Activated CD8-positive, alpha-beta T cell treated with anti-CD3 and anti-CD28 coated beads for 36 hours (primary cell): Measurements from ENCODE around the gene RAB11FIP4. TPM values are rescaled to one million over a fixed set of nuclear protein-coding genes. Genes with fewer than 3 reads are reported as not detected.

ENCODE experiments used
- ATAC-seq: fragments of 200-7000 bp; cut with Tn5 transposase; one replicate; pipeline ENCODE4 v1.10.0; 2021; ENCODE audit warnings: mild to moderate bottlenecking, moderate library complexity
- CTCF ChIA-PET: fragments of 350-600 bp; sonication (Branson Sonifier 250); formaldehyde crosslinking; loops from one replicate; lab custom pipeline; 2021; ENCODE audit warnings: antibody characterized with exemption; lab: Charles Lee
- POLR2A ChIA-PET: fragments of 350-600 bp; sonication (Branson Sonifier 250); formaldehyde crosslinking; loops from one replicate; lab custom pipeline; 2021; ENCODE audit warnings: antibody characterized with exemption; lab: Charles Lee
- DNase-seq: peaks from one replicate; pipeline ENCODE4 v3.0.0-alpha.2; 2020
- H3K27ac Mint-ChIP-seq: one replicate; pipeline ENCODE4 v1.8.0; 2021; ENCODE audit warnings: mild to moderate bottlenecking, mixed read lengths
- H3K27me3 Mint-ChIP-seq: one replicate; pipeline ENCODE4 v1.8.0; 2021; ENCODE audit warnings: mixed read lengths
- H3K36me3 Mint-ChIP-seq: one replicate; pipeline ENCODE4 v1.8.0; 2021; ENCODE audit warnings: low read depth, mixed read lengths
- H3K4me1 Mint-ChIP-seq: one replicate; pipeline ENCODE4 v1.8.0; 2021; ENCODE audit warnings: low read depth, mixed read lengths
- H3K4me3 Mint-ChIP-seq: one replicate; pipeline ENCODE4 v1.8.0; 2021; ENCODE audit warnings: mild to moderate bottlenecking, moderate library complexity, mixed read lengths
- H3K9me3 Mint-ChIP-seq: one replicate; pipeline ENCODE4 v1.8.0; 2021; ENCODE audit warnings: mixed read lengths
- CTCF ChIP-seq: fragments of 200-600 bp; IDR thresholded peaks from one replicate; pipeline ENCODE4 v1.8.0; 2022; ENCODE audit warnings: antibody characterized with exemption, mild to moderate bottlenecking
- intact Hi-C: fragments of 100-400 bp; cut with micrococcal nuclease; formaldehyde crosslinking; loops from one replicate; pipeline ENCODE4 v1.10.0; 2022
- total RNA-seq, 2 experiments: library from RNA; stranded (reverse); gene quantifications; one replicate each; pipeline ENCODE4 v1.2.3, GENCODE V29; 2021

RAB11FIP4 gene
- total RNA-seq, 2 experiments from 2014 or later = 38.2 to 39.1 TPM

DNA sequence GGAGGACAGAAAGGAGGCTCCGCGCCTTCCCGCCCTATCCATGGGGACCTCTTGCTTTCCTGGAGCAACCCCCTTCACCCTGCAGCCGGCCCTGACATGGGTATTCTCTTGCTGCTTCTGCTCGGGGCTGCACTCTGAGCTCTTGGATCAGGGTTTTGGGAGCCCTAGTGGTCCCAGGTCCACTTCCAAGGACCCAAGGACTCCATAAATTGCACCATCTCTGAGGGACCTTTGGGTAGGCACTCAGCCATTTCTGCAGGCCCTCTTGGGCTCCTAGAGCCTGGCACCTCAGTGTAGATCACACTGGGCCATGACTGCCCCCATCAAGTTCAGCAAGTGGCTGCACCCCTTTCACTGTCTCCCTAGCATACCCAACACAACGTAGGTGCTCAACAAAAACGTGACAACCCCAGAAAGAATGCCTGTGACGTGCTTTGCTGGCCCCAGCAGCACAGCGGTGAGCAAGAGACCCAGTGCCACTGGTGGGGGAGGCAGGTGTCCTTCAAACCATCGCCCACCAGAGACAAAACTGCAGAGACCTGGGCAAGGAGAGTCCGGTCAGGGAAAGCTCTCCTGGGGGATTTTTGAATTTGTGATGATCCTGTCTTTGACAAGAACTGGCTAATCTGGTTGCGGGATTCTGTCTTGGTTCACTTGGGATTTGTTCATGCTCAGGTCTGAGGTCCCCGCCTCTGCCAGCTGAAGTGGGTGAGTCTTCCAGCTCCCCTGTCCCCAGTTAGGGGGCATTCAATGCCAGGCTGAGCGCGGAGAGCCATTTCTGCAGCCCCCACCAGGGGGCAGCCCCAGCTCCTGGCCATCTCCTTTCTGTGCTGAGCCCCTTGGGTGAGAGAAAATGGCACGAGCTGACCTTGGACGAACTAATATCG is 2.5 kb upstream of the RAB11FIP4 start:
- no peak overlapping the region for H3K4me3 Mint-ChIP-seq
- intact Hi-C loops = no loop called here
- no peak overlapping the region for H3K27ac Mint-ChIP-seq
- ATAC-seq = peak; percentile 69
- H3K36me3 Mint-ChIP-seq = no peaks in the 10 kb centered on the region
- ChIA-PET CTCF (interaction anchor here (0.6 to 4.9 kb wide), 28 partner anchors 9 to 498 kb away, joined by 3 to 41 read pairs (median 4); no protein-coding TSS in a partner anchor), POLR2A (interaction anchor here (0.8 to 1.0 kb wide), 2 partner anchors 146 to 160 kb away, joined by 3 read pairs; no protein-coding TSS in a partner anchor)
- H3K4me1 Mint-ChIP-seq = peaks cover 5% of the 10 kb centered on the region
- no peaks in the 10 kb centered on the region for H3K9me3 Mint-ChIP-seq
- H3K27me3 Mint-ChIP-seq = peaks cover 38% of the 10 kb centered on the region
- DNase-seq = peak; percentile 59
- peak; percentile 87 for TF ChIP-seq CTCF

DNA sequence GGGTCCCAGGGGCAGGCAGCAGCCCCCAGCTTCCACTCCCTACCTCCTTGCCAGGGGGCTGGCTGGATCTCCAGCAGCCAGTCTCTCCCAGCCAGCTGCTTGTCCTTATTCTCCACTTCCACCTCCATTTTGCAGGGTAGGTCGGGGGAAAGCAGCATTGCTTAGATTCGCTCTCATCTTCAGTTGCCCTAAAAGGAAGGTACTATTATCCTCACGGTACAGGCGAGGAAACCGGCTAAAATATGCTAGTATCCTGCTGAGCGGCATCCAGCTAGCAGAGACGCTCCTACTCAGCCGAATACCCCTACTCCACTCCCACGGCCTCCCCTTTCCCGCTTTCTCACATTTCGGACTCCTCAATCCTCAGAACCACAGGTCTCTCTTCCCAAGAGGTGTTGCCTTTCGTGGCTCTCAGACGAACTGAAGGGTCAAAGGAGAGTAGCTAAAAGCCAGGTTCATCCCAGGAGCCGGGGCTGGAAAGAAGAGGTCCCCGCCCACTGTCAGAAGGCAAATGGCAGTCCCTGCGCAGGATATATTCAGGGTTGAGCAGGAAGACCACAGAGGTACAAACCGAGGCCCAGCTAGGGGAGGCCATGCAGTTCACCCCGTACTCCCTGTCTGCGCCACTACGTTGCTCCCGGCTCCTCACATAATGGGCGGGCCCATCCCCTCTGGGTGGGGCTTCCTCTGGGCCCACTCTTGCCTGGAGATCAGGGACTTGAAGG is 1.7 kb upstream of the RAB11FIP4 start:
- peaks cover 5% of the 10 kb centered on the region for H3K4me1 Mint-ChIP-seq
- intact Hi-C loops = loop anchor here (5.0 kb wide), 1 partner anchor 137 kb away; no protein-coding TSS in a partner anchor
- ChIA-PET POLR2A (interaction anchor here (0.6 to 1.0 kb wide), 4 partner anchors 21 to 480 kb away, joined by 3 read pairs; no protein-coding TSS in a partner anchor), CTCF (interaction anchor here (0.6 to 4.9 kb wide), 28 partner anchors 10 to 497 kb away, joined by 3 to 41 read pairs (median 4); no protein-coding TSS in a partner anchor)
- H3K36me3 Mint-ChIP-seq = no peaks in the 10 kb centered on the region
- DNase-seq (no peak), ATAC-seq (peak; percentile 22)
- TF ChIP-seq CTCF = peak; percentile 18
- H3K27ac Mint-ChIP-seq = no peak overlapping the region
- H3K9me3 Mint-ChIP-seq = no peaks in the 10 kb centered on the region
- H3K27me3 Mint-ChIP-seq = peaks cover 44% of the 10 kb centered on the region
- peak overlapping the region; percentile 56 for H3K4me3 Mint-ChIP-seq

DNA sequence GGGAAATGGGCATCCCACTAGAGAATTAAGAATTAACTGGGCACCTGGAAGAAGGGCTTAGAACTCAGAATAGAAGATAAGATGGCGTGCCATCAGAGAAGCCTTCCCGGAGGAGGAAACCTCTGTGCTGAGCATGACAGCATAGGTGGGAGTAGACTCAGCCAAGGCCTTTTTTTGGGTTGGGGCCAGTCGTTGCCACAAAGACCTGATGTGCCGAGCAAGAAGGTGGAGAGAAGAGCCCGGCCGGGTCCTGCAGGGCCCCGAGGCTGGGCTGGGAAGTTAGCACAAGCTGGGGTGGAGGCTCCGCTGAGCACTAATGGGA is 1.1 kb upstream of the RAB11FIP4 start:
- ATAC-seq = no peak
- no peaks in the 10 kb centered on the region for H3K9me3 Mint-ChIP-seq
- H3K4me3 Mint-ChIP-seq = peak overlapping the region; percentile 56
- H3K36me3 Mint-ChIP-seq = no peaks in the 10 kb centered on the region
- no peak for DNase-seq
- H3K4me1 Mint-ChIP-seq = peaks cover 5% of the 10 kb centered on the region
- peaks cover 47% of the 10 kb centered on the region for H3K27me3 Mint-ChIP-seq
- no peak for TF ChIP-seq CTCF
- H3K27ac Mint-ChIP-seq = no peak overlapping the region
- intact Hi-C loops = loop anchor here (5.0 kb wide), 1 partner anchor 137 kb away; no protein-coding TSS in a partner anchor
- ChIA-PET POLR2A (interaction anchor here (0.6 to 1.0 kb wide), 2 partner anchors 21 to 480 kb away, joined by 3 read pairs; no protein-coding TSS in a partner anchor), CTCF (interaction anchor here (0.8 to 4.9 kb wide), 9 partner anchors 18 to 144 kb away, joined by 3 to 41 read pairs (median 6); no protein-coding TSS in a partner anchor)

DNA sequence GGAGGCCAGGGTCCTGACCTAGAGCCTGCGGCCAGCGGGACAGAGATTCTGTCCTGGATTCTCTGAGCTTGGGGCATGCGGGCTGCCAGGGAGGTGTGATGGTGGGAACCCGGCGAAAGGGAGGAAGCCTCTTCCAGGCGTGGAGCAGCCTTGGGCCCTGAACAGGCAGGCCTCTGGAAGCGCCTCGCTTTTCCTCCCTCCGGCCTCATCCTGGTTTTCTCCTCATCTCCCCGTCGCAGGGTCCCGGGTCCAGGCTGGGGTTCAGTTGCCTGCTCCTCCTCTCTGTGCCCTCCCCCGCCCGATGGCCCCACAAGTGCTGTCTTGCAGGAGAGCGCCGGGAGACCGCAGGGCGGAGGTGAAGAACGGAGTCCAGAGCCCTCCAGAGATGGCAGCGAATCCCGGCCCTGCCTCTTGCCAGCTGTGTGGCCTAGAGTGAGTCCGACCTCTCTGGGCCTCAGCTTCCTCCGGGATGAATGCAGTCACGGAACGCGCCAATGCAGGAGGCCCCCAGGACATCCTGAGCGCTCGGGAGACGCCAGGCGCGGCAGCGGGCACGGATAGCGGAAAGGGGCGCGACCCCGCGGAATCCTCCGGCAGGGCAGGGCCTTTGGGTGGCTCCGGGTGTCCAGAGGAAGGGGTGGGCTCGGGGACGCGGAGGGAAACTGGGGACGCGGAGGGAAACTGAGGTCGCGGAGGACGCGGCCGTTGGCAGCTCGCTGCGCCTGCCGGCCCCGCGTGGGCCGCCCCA is 553 bp upstream of the RAB11FIP4 start:
- ChIA-PET POLR2A (interaction anchor here (1.0 kb wide), 1 partner anchor 22 kb away, joined by 3 read pairs; no protein-coding TSS in a partner anchor), CTCF (interaction anchor here (1.4 to 4.9 kb wide), 3 partner anchors 29 to 134 kb away, joined by 3 to 41 read pairs (median 3); no protein-coding TSS in a partner anchor)
- DNase-seq = no peak
- intact Hi-C loops = loop anchor here (5.0 kb wide), 1 partner anchor 136 kb away; no protein-coding TSS in a partner anchor
- Mint-ChIP-seq H3K27ac (no peak overlapping the region), H3K4me1 (peaks cover 5% of the 10 kb centered on the region), H3K27me3 (peaks cover 50% of the 10 kb centered on the region), H3K4me3 (peak overlapping the region; percentile 60), H3K9me3 (no peaks in the 10 kb centered on the region), H3K36me3 (no peaks in the 10 kb centered on the region)
- ATAC-seq = no peak
- no peak for TF ChIP-seq CTCF
